Karpas-422 (cell line): ENCODE results near the gene EMC10. TPM values are rescaled to one million over a fixed set of nuclear protein-coding genes. Genes with fewer than 3 reads are reported as not detected.

Source experiments
- DNase-seq: peaks from one replicate; pipeline ENCODE4 v3.0.0-alpha.2; 2015
- H2AFZ ChIP-seq: fragments of 200-600 bp; sonication (generic); 2 replicates; pipeline ENCODE4 v1.6.1; 2014; ENCODE audit warnings: antibody characterized with exemption, low read length, mixed read lengths
- H3K27ac ChIP-seq: fragments of 200-600 bp; sonication (generic); 2 replicates; pipeline ENCODE4 v1.5.1; 2014; ENCODE audit warnings: mild to moderate bottlenecking, low read length, moderate library complexity
- H3K27me3 ChIP-seq: fragments of 200-600 bp; sonication (generic); 2 replicates; pipeline ENCODE4 v1.6.1; 2014; ENCODE audit warnings: low read length, mixed read lengths
- H3K36me3 ChIP-seq: fragments of 200-600 bp; sonication (generic); 2 replicates; pipeline ENCODE4 v1.6.1; 2014; ENCODE audit warnings: low read length, mixed read lengths; ENCODE audit not compliant: insufficient read depth
- H3K4me1 ChIP-seq: fragments of 200-600 bp; sonication (generic); 2 replicates; pipeline ENCODE4 v1.6.1; 2014; ENCODE audit warnings: mild to moderate bottlenecking, low read length, mixed read lengths
- H3K4me2 ChIP-seq: fragments of 200-600 bp; sonication (generic); 2 replicates; pipeline ENCODE4 v1.6.1; 2014; ENCODE audit warnings: low read length, low read depth, mild to moderate bottlenecking; ENCODE audit not compliant: poor library complexity, severe bottlenecking
- H3K4me3 ChIP-seq: fragments of 200-600 bp; sonication (generic); 2 replicates; pipeline ENCODE4 v1.5.1; 2014; ENCODE audit warnings: mild to moderate bottlenecking, antibody characterized with exemption, low read length, mixed read lengths
- H3K79me2 ChIP-seq: fragments of 200-600 bp; sonication (generic); 2 replicates; pipeline ENCODE4 v1.6.1; 2014; ENCODE audit warnings: mild to moderate bottlenecking, low read length, mixed read lengths
- H3K9ac ChIP-seq: fragments of 200-600 bp; sonication (generic); 2 replicates; pipeline ENCODE4 v1.6.0; 2014; ENCODE audit warnings: low read length
- H3K9me2 ChIP-seq: fragments of 200-600 bp; sonication (generic), shearing (Covaris generic); replicated peaks from 2 replicates; pipeline ENCODE4 v1.6.0; 2014; ENCODE audit warnings: mild to moderate bottlenecking, low read length, moderate library complexity; ENCODE audit not compliant: insufficient read depth
- H3K9me3 ChIP-seq: fragments of 300-700, 200-600 bp; sonication (generic); 2 replicates; pipeline ENCODE4 v1.6.1; 2014; ENCODE audit warnings: low read length, mixed read lengths
- H4K20me1 ChIP-seq: fragments of 200-600 bp; sonication (generic); 2 replicates; pipeline ENCODE4 v1.6.1; 2014; ENCODE audit warnings: mild to moderate bottlenecking, antibody characterized with exemption, low read length, low read depth; ENCODE audit not compliant: insufficient read depth
- total RNA-seq: library from RNA; depleted of rRNA; stranded (reverse); fragments of >200 nt; shearing (Covaris generic); gene quantifications from 2 replicates; pipeline ENCODE4 v1.2.3, GENCODE V29; 2014; ENCODE audit warnings: low replicate concordance

The EMC10 gene
- total RNA-seq, 1 experiment from 2014 or later = 63.7 TPM

- Histone ChIP-seq H3K4me3 (peak overlapping the region; percentile 77), H3K4me1 (peaks cover 16% of the 10 kb centered on the region), H3K9me2 (no peaks in the 10 kb centered on the region), H3K4me2 (peak overlapping the region; percentile 78), H3K36me3 (no peaks in the 10 kb centered on the region), H3K27me3 (no peaks in the 10 kb centered on the region), H4K20me1 (no peaks in the 10 kb centered on the region), H2AFZ (peak overlapping the region; percentile 66), H3K9me3 (no peaks in the 10 kb centered on the region), H3K79me2 (no peaks in the 10 kb centered on the region; the same call in 1 of the 2 replicates), H3K9ac (peak overlapping the region; percentile 78), H3K27ac (peak overlapping the region; percentile 12; the same call in 1 of the 2 replicates)
- no peak for DNase-seq
Measured at GRCh38 chr19:50510700-50511068, 34.4 kb downstream of the EMC10 start.

- peak within 1 kb of the TSS; percentile 78 for H3K9ac ChIP-seq
Measured at GRCh38 chr19:50511069-50511822, 34.9 kb downstream of the EMC10 start, which contains the start of gene JOSD2. TSS of gene JOSD2 (minus strand) at chr19:50511191. CDS start at chr19:50510431, 760 bp downstream.

GRCh38 chr19:50512112-50512998, 36.0 kb downstream of the EMC10 start:
- no peak overlapping the region for H2AFZ ChIP-seq
- peak overlapping the region; percentile 65 for H3K4me2 ChIP-seq
- no peaks in the 10 kb centered on the region for H4K20me1 ChIP-seq
- H3K9me3 ChIP-seq = no peaks in the 10 kb centered on the region
- no peaks in the 10 kb centered on the region for H3K36me3 ChIP-seq
- H3K27me3 ChIP-seq = no peaks in the 10 kb centered on the region
- peak overlapping the region; percentile 77 for H3K4me3 ChIP-seq
- H3K27ac ChIP-seq = no peak overlapping the region
- no peak for DNase-seq
- peak overlapping the region; percentile 72 for H3K9ac ChIP-seq
- H3K4me1 ChIP-seq = peaks cover 16% of the 10 kb centered on the region
- no peaks in the 10 kb centered on the region; the same call in 1 of the 2 replicates for H3K79me2 ChIP-seq
- no peaks in the 10 kb centered on the region for H3K9me2 ChIP-seq

More at GRCh38 chr19:50511069-50511822, 34.9 kb downstream of the EMC10 start, which contains the start of gene JOSD2:
- Histone ChIP-seq H3K9me3 (no peaks in the 10 kb centered on the region), H3K27me3 (no peaks in the 10 kb centered on the region), H2AFZ (peak within 1 kb of the TSS; percentile 66), H3K27ac (peak within 1 kb of the TSS; percentile 12; the same call in 1 of the 2 replicates), H3K4me3 (peak within 1 kb of the TSS; percentile 77), H3K4me2 (peak within 1 kb of the TSS; percentile 78), H3K9me2 (no peaks in the 10 kb centered on the region), H3K36me3 (no peaks in the 10 kb centered on the region), H3K4me1 (peaks cover 16% of the 10 kb centered on the region), H3K79me2 (no peaks in the 10 kb centered on the region; the same call in 1 of the 2 replicates), H4K20me1 (no peaks in the 10 kb centered on the region)
- DNase-seq = peak; percentile 100

GRCh38 chr19:50512999-50513745, 36.9 kb downstream of the EMC10 start:
- no peaks in the 10 kb centered on the region for H4K20me1 ChIP-seq
- H3K79me2 ChIP-seq = no peaks in the 10 kb centered on the region; the same call in 1 of the 2 replicates
- H3K27ac ChIP-seq = no peak overlapping the region
- H2AFZ ChIP-seq = no peak overlapping the region
- H3K9me3 ChIP-seq = no peaks in the 10 kb centered on the region; the same call in 1 of the 2 replicates
- no peaks in the 10 kb centered on the region for H3K27me3 ChIP-seq
- H3K36me3 ChIP-seq = no peaks in the 10 kb centered on the region
- no peaks in the 10 kb centered on the region for H3K9me2 ChIP-seq
- peaks cover 16% of the 10 kb centered on the region for H3K4me1 ChIP-seq
- no peak overlapping the region for H3K4me3 ChIP-seq
- H3K4me2 ChIP-seq = no peak overlapping the region
- no peak overlapping the region for H3K9ac ChIP-seq
- no peak for DNase-seq

- H3K36me3 ChIP-seq = no peaks in the 10 kb centered on the region
- no peak within 1 kb of the TSS for H2AFZ ChIP-seq
- no peak within 1 kb of the TSS for H3K4me3 ChIP-seq
- H3K9ac ChIP-seq = no peak within 1 kb of the TSS
- H3K79me2 ChIP-seq = no peaks in the 10 kb centered on the region; the same call in 1 of the 2 replicates
- no peak within 1 kb of the TSS for H3K27ac ChIP-seq
- no peaks in the 10 kb centered on the region for H4K20me1 ChIP-seq
- H3K9me3 ChIP-seq = no peaks in the 10 kb centered on the region; the same call in 1 of the 2 replicates
- DNase-seq = peak; percentile 57
- no peaks in the 10 kb centered on the region for H3K27me3 ChIP-seq
- H3K4me1 ChIP-seq = peaks cover 16% of the 10 kb centered on the region
- no peak within 1 kb of the TSS for H3K4me2 ChIP-seq
- no peaks in the 10 kb centered on the region for H3K9me2 ChIP-seq
Measured at GRCh38 chr19:50513746-50514345, 37.5 kb downstream of the EMC10 start, which contains the start of gene ASPDH. TSS of gene ASPDH (minus strand) at chr19:50513913. CDS start at chr19:50513823, 90 bp downstream.

- Histone ChIP-seq H3K9ac (no peak overlapping the region), H3K4me3 (no peak overlapping the region), H3K4me2 (no peak overlapping the region), H4K20me1 (no peaks in the 10 kb centered on the region), H3K36me3 (no peaks in the 10 kb centered on the region), H2AFZ (no peak overlapping the region), H3K9me2 (no peaks in the 10 kb centered on the region), H3K27me3 (no peaks in the 10 kb centered on the region), H3K9me3 (no peaks in the 10 kb centered on the region; the same call in 1 of the 2 replicates), H3K79me2 (no peaks in the 10 kb centered on the region; the same call in 1 of the 2 replicates), H3K27ac (no peak overlapping the region), H3K4me1 (peaks cover 16% of the 10 kb centered on the region)
- no peak for DNase-seq
Measured at GRCh38 chr19:50514346-50515167, 38.2 kb downstream of the EMC10 start.

GRCh38 chr19:50515168-50515561, 38.9 kb downstream of the EMC10 start:
- Histone ChIP-seq H3K4me3 (no peak overlapping the region), H3K27ac (no peak overlapping the region), H3K9ac (no peak overlapping the region), H3K4me1 (peaks cover 13% of the 10 kb centered on the region), H3K36me3 (no peaks in the 10 kb centered on the region), H3K9me2 (no peaks in the 10 kb centered on the region), H3K79me2 (no peaks in the 10 kb centered on the region; the same call in 1 of the 2 replicates), H3K4me2 (no peak overlapping the region), H2AFZ (no peak overlapping the region), H3K27me3 (no peaks in the 10 kb centered on the region), H4K20me1 (no peaks in the 10 kb centered on the region), H3K9me3 (no peaks in the 10 kb centered on the region; the same call in 1 of the 2 replicates)
- no peak for DNase-seq
